ENCODE results near the gene LMNA. TPM values are rescaled to one million over a fixed set of nuclear protein-coding genes. Genes with fewer than 3 reads are reported as not detected.

The LMNA gene
- total and polyA plus RNA-seq, 2 donors (not counting 1 experiment from before 2014, with no cell fraction given), result 19.4 to 28.7 TPM

GRCh38 chr1:156135930-156136871 lies 21.7 kb downstream of the LMNA start:
- ChIA-PET POLR2A (no interaction called here), CTCF (interaction anchor here (1.2 to 28.7 kb wide), 3 partner anchors 38 to 89 kb away, joined by 3 to 970 read pairs (median 10); no protein-coding TSS in a partner anchor)
- H3K27me3 ChIP-seq (replicated peaks in 1 of 4; ENCODE audit: control extremely low read depth in 1 of 4, control insufficient read depth in 3 of 4, insufficient read depth in 4 of 4, low read length in 3 of 4), result peaks cover 0 to 6% (median 2%) of the 10 kb centered on the region in 4 experiments
- H3K4me3 ChIP-seq (ENCODE audit: control extremely low read depth in 1 of 5, extremely low read depth in 1 of 5, insufficient read depth in 1 of 5, low read depth in 2 of 5, low read length in 4 of 5), result no peak overlapping the region
- Mint-ChIP-seq H3K27me3 (peaks cover 11% of the 10 kb centered on the region), H3K9me3 (ENCODE audit: insufficient read depth) (no peaks in the 10 kb centered on the region), H3K27ac (no peak overlapping the region), H3K4me3 (no peak overlapping the region), H3K4me1 (no peaks in the 10 kb centered on the region)
- 96% methylated on average over 29 of the region's 34 CpGs for WGBS (ENCODE audit: insufficient coverage)
- H2AFZ ChIP-seq (ENCODE audit: insufficient read depth, low read depth, low read length, poor library complexity, severe bottlenecking), result no peak overlapping the region
- no peak overlapping the region for H3K27ac ChIP-seq (ENCODE audit: low read length in 2 of 2)
- DNase-seq (no peak), ATAC-seq (ENCODE audit: low read depth) (no peak)
- no peaks in the 10 kb centered on the region for H4K20me1 ChIP-seq (ENCODE audit: control insufficient read depth, insufficient read depth, low read length, poor library complexity, severe bottlenecking)
- no peaks in the 10 kb centered on the region for H3K79me2 ChIP-seq (ENCODE audit: control insufficient read depth, insufficient read depth, low read length)
- H3K4me2 ChIP-seq (replicated peaks; ENCODE audit: low read depth, low read length, poor library complexity, severe bottlenecking), result no peak overlapping the region
- intact Hi-C loops (cut with micrococcal nuclease), result no loop called here
- H3K9me3 ChIP-seq (ENCODE audit: control extremely low read depth in 1 of 3, control insufficient read depth in 2 of 3, insufficient read depth in 1 of 3, low read length in 2 of 3), result no peaks in the 10 kb centered on the region
- no peaks in the 10 kb centered on the region for H3K36me3 ChIP-seq (replicated peaks in 1 of 2; ENCODE audit: control extremely low read depth in 1 of 2, control insufficient read depth in 1 of 2, extremely low read depth in 1 of 2, insufficient read depth in 2 of 2, low read length in 1 of 2)
- TF ChIP-seq, protein P1, sequence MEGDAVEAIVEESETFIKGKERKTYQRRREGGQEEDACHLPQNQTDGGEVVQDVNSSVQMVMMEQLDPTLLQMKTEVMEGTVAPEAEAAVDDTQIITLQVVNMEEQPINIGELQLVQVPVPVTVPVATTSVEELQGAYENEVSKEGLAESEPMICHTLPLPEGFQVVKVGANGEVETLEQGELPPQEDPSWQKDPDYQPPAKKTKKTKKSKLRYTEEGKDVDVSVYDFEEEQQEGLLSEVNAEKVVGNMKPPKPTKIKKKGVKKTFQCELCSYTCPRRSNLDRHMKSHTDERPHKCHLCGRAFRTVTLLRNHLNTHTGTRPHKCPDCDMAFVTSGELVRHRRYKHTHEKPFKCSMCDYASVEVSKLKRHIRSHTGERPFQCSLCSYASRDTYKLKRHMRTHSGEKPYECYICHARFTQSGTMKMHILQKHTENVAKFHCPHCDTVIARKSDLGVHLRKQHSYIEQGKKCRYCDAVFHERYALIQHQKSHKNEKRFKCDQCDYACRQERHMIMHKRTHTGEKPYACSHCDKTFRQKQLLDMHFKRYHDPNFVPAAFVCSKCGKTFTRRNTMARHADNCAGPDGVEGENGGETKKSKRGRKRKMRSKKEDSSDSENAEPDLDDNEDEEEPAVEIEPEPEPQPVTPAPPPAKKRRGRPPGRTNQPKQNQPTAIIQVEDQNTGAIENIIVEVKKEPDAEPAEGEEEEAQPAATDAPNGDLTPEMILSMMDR (IDR thresholded peaks at IDR 0.05), result no peak
- no peak for TF ChIP-seq EZH2 (IDR thresholded peaks at IDR 0.05; ENCODE audit: borderline replicate concordance, insufficient read depth, low read depth, low read length, poor library complexity, severe bottlenecking)
- no peaks in the 10 kb centered on the region for H3K4me1 ChIP-seq (ENCODE audit: control insufficient read depth in 2 of 2, insufficient read depth in 2 of 2, low read length in 2 of 2)
- no peak overlapping the region for H3K9ac ChIP-seq (ENCODE audit: low read length)

DNA sequence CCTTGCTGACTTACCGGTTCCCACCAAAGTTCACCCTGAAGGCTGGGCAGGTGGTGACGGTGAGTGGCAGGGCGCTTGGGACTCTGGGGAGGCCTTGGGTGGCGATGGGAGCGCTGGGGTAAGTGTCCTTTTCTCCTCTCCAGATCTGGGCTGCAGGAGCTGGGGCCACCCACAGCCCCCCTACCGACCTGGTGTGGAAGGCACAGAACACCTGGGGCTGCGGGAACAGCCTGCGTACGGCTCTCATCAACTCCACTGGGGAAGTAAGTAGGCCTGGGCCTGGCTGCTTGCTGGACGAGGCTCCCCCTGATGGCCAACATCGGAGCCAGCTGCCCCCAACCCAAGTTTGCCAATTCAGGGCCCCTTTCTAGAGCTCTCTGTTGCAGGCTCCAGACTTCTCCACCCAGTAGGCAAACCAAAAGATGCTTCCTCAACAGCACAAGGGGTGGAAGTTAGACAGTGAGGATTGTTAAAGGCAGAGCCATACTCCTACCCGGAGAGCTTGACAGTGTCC lies 22.5 kb downstream of the LMNA start:
- no peak for TF ChIP-seq EZH2 (IDR thresholded peaks at IDR 0.05; ENCODE audit: borderline replicate concordance, insufficient read depth, low read depth, low read length, poor library complexity, severe bottlenecking)
- TF ChIP-seq, protein P1 (IDR thresholded peaks at IDR 0.05), result no peak

More for the DNA sequence above, 22.5 kb downstream of the LMNA start:
- Mint-ChIP-seq H3K4me3 (no peak overlapping the region), H3K27ac (no peak overlapping the region), H3K9me3 (ENCODE audit: insufficient read depth) (no peaks in the 10 kb centered on the region), H3K4me1 (no peaks in the 10 kb centered on the region), H3K27me3 (peaks cover 11% of the 10 kb centered on the region)
- Histone ChIP-seq H3K27ac (ENCODE audit: low read length in 2 of 2) (no peak overlapping the region), H2AFZ (ENCODE audit: insufficient read depth, low read depth, low read length, poor library complexity, severe bottlenecking) (no peak overlapping the region), H3K36me3 (replicated peaks in 1 of 2; ENCODE audit: control extremely low read depth in 1 of 2, control insufficient read depth in 1 of 2, extremely low read depth in 1 of 2, insufficient read depth in 2 of 2, low read length in 1 of 2) (no peaks in the 10 kb centered on the region), H3K4me1 (ENCODE audit: control insufficient read depth in 2 of 2, insufficient read depth in 2 of 2, low read length in 2 of 2) (no peaks in the 10 kb centered on the region), H3K9ac (ENCODE audit: low read length) (no peak overlapping the region), H3K4me3 (ENCODE audit: control extremely low read depth in 1 of 5, extremely low read depth in 1 of 5, insufficient read depth in 1 of 5, low read depth in 2 of 5, low read length in 4 of 5) (no peak overlapping the region), H3K79me2 (ENCODE audit: control insufficient read depth, insufficient read depth, low read length) (no peaks in the 10 kb centered on the region), H4K20me1 (ENCODE audit: control insufficient read depth, insufficient read depth, low read length, poor library complexity, severe bottlenecking) (no peaks in the 10 kb centered on the region), H3K4me2 (replicated peaks; ENCODE audit: low read depth, low read length, poor library complexity, severe bottlenecking) (no peak overlapping the region), H3K9me3 (ENCODE audit: control extremely low read depth in 1 of 3, control insufficient read depth in 2 of 3, insufficient read depth in 1 of 3, low read length in 2 of 3) (no peaks in the 10 kb centered on the region), H3K27me3 (replicated peaks in 1 of 4; ENCODE audit: control extremely low read depth in 1 of 4, control insufficient read depth in 3 of 4, insufficient read depth in 4 of 4, low read length in 3 of 4) (peaks cover 0 to 6% (median 2%) of the 10 kb centered on the region in 4 experiments)
- DNase-seq (no peak), ATAC-seq (ENCODE audit: low read depth) (no peak)
- WGBS (ENCODE audit: insufficient coverage), result 97% methylated on average over 10 of the region's 12 CpGs
- POLR2A ChIA-PET, result no interaction called here
- CTCF ChIA-PET, result interaction anchor here (1.1 to 28.7 kb wide), 3 partner anchors 9 to 88 kb away, joined by 3 to 970 read pairs (median 3); no protein-coding TSS in a partner anchor
- intact Hi-C loops (cut with micrococcal nuclease), result no loop called here
